Measurements from ENCODE around the gene KDM6A. TPM values are rescaled to one million over a fixed set of nuclear protein-coding genes. Genes with fewer than 3 reads are reported as not detected.

Gene KDM6A
- total RNA-seq, 1 experiment from 2014 or later = 42.8 TPM

- H3K4me2 ChIP-seq (ENCODE audit: insufficient read depth, insufficient read length, low read length) = no peak overlapping the region
- no peak overlapping the region for H3K23ac ChIP-seq (ENCODE audit: insufficient read length, low read depth, low read length)
- H3K9me3 ChIP-seq (ENCODE audit: control insufficient read depth, low read depth, low read length) = no peaks in the 10 kb centered on the region
- H3T11ph ChIP-seq (ENCODE audit: low read length) = no peak overlapping the region
- no peak overlapping the region for H4K8ac ChIP-seq (replicated peaks; ENCODE audit: insufficient read length, low read depth, low read length)
- H2AK5ac ChIP-seq (ENCODE audit: insufficient read length, low read length) = no peak overlapping the region
- Mint-ChIP-seq H3K4me1 (no peaks in the 10 kb centered on the region), H3K27ac (no peak overlapping the region), H3K36me3 (ENCODE audit: insufficient read depth in 1 of 3, low read depth in 3 of 3) (peaks cover 11 to 30% (median 30%) of the 10 kb centered on the region in 3 experiments), H3K9me3 (peaks cover 43 to 44% of the 10 kb centered on the region in 2 experiments), H3K27me3 (ENCODE audit: low read depth) (no peaks in the 10 kb centered on the region), H3K4me3 (no peak overlapping the region)
- H4K20me1 ChIP-seq (ENCODE audit: control insufficient read depth, insufficient read depth, insufficient read length) = no peaks in the 10 kb centered on the region
- H3K18ac ChIP-seq (ENCODE audit: insufficient read length, low read depth, low read length) = no peak overlapping the region
- no peak overlapping the region for H2BK15ac ChIP-seq (ENCODE audit: low read depth, low read length)
- H4K91ac ChIP-seq (ENCODE audit: insufficient read length, low read depth, low read length) = no peak overlapping the region
- no peak overlapping the region for H2BK12ac ChIP-seq (ENCODE audit: insufficient read length, low read depth, low read length)
- no peak overlapping the region for H3K14ac ChIP-seq (ENCODE audit: insufficient read depth, low read length)
- H3K27me3 ChIP-seq (ENCODE audit: insufficient read depth, low read length) = no peaks in the 10 kb centered on the region
- H3K4me1 ChIP-seq (ENCODE audit: insufficient read depth, low read length) = no peaks in the 10 kb centered on the region
- peaks cover 5% of the 10 kb centered on the region for H3K79me1 ChIP-seq (ENCODE audit: insufficient read depth, low read depth, low read length, poor library complexity, severe bottlenecking)
- no peak overlapping the region for H3K4ac ChIP-seq (ENCODE audit: low read depth, low read length)
- H3K56ac ChIP-seq (ENCODE audit: insufficient read length, low read depth, low read length) = no peak overlapping the region
- H4K5ac ChIP-seq (ENCODE audit: insufficient read length, low read depth, low read length) = no peak overlapping the region
- no peak for DNase-seq
- H3K27ac ChIP-seq (ENCODE audit: insufficient read length, low read depth, low read length) = no peak overlapping the region
- H2BK20ac ChIP-seq (ENCODE audit: low read depth, low read length, poor library complexity, severe bottlenecking) = no peak overlapping the region
- no peaks in the 10 kb centered on the region for H3K23me2 ChIP-seq (ENCODE audit: insufficient read length, low read depth, low read length, poor library complexity, severe bottlenecking)
- H3K9ac ChIP-seq (ENCODE audit: extremely low read depth, insufficient read length, low read length) = no peak overlapping the region
- H2BK120ac ChIP-seq (ENCODE audit: low read depth, low read length, poor library complexity, severe bottlenecking) = no peak overlapping the region
- TF ChIP-seq, protein P1, sequence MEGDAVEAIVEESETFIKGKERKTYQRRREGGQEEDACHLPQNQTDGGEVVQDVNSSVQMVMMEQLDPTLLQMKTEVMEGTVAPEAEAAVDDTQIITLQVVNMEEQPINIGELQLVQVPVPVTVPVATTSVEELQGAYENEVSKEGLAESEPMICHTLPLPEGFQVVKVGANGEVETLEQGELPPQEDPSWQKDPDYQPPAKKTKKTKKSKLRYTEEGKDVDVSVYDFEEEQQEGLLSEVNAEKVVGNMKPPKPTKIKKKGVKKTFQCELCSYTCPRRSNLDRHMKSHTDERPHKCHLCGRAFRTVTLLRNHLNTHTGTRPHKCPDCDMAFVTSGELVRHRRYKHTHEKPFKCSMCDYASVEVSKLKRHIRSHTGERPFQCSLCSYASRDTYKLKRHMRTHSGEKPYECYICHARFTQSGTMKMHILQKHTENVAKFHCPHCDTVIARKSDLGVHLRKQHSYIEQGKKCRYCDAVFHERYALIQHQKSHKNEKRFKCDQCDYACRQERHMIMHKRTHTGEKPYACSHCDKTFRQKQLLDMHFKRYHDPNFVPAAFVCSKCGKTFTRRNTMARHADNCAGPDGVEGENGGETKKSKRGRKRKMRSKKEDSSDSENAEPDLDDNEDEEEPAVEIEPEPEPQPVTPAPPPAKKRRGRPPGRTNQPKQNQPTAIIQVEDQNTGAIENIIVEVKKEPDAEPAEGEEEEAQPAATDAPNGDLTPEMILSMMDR (conservative IDR thresholded peaks at IDR 0.05) = no peak
- H3K79me2 ChIP-seq (ENCODE audit: insufficient read depth, low read length) = peaks cover 4% of the 10 kb centered on the region; the same call in 1 of the 2 replicates
- H2AFZ ChIP-seq (ENCODE audit: low read length) = no peak overlapping the region
- no peak overlapping the region for H2BK5ac ChIP-seq (ENCODE audit: insufficient read length, low read length)
Observed at GRCh38 chrX:45050558-45050957, 177.6 kb downstream of the KDM6A start.
